Neural cell (in vitro differentiated cells): ENCODE data around the gene COTL1.

Experiments used
- CTCF ChIP-seq: fragments of 450-650 bp; IDR thresholded peaks from 2 replicates; pipeline ENCODE4 v1.5.1; 2014; ENCODE audit warnings: antibody characterized with exemption, mild to moderate bottlenecking, moderate library complexity; ENCODE audit not compliant: poor library complexity, severe bottlenecking
- EP300 ChIP-seq: fragments of 450-650 bp; conservative IDR thresholded peaks from 2 replicates; pipeline ENCODE4 v1.6.1; 2014; ENCODE audit warnings: antibody characterized with exemption, mild to moderate bottlenecking, moderate library complexity; ENCODE audit not compliant: poor library complexity, severe bottlenecking
- EZH2 ChIP-seq: fragments of 200-600, 300-800 bp; shearing (Covaris generic), sonication (generic); IDR thresholded peaks from 2 replicates; pipeline ENCODE4 v1.6.1; 2014; ENCODE audit warnings: antibody characterized with exemption, low read length, borderline replicate concordance, mild to moderate bottlenecking; ENCODE audit not compliant: insufficient read depth, poor library complexity, severe bottlenecking
- MXI1 ChIP-seq: fragments of 450-650 bp; conservative IDR thresholded peaks from 2 replicates; pipeline ENCODE4 v1.6.1; 2014; ENCODE audit warnings: antibody characterized with exemption, mild to moderate bottlenecking; ENCODE audit not compliant: poor library complexity, severe bottlenecking
- POLR2AphosphoS5 ChIP-seq: IDR thresholded peaks from 2 replicates; pipeline ENCODE4 v1.6.1; 2012
- REST ChIP-seq: IDR thresholded peaks from 2 replicates; pipeline ENCODE4 v1.6.1; 2012; ENCODE audit warnings: borderline replicate concordance
- SMC3 ChIP-seq: fragments of 450-650 bp; conservative IDR thresholded peaks from 2 replicates; pipeline ENCODE4 v1.6.1; 2014; ENCODE audit warnings: antibody characterized with exemption, mild to moderate bottlenecking, moderate library complexity; ENCODE audit not compliant: poor library complexity

GRCh38 chr16:84577034-84577803, 40.7 kb downstream of the COTL1 start:
- no peak for TF ChIP-seq SMC3
- no peak for TF ChIP-seq CTCF
- no peak for TF ChIP-seq EZH2
- TF ChIP-seq REST: no peak
- no peak for TF ChIP-seq EP300
- TF ChIP-seq POLR2AphosphoS5: no peak
- TF ChIP-seq MXI1: no peak
